ENCODE results near the gene NLGN1.

Gene NLGN1

GRCh38 chr3:173732237-173732636 lies 334.7 kb downstream of the NLGN1 start:
- peak; percentile 64 for DNase-seq

- no peak for DNase-seq
Observed at GRCh38 chr3:173733029-173733652, 335.6 kb downstream of the NLGN1 start.

- DNase-seq = no peak
Observed at GRCh38 chr3:173734473-173734872, 336.9 kb downstream of the NLGN1 start.

GRCh38 chr3:173734895-173735294 lies 337.4 kb downstream of the NLGN1 start:
- DNase-seq = no peak

GRCh38 chr3:173735841-173736240 lies 338.3 kb downstream of the NLGN1 start:
- no peak for DNase-seq

GRCh38 chr3:173737167-173737808 lies 339.7 kb downstream of the NLGN1 start:
- no peak for DNase-seq

GRCh38 chr3:173739726-173740125 lies 342.2 kb downstream of the NLGN1 start:
- DNase-seq = no peak

GRCh38 chr3:173742491-173742890 lies 344.9 kb downstream of the NLGN1 start:
- DNase-seq = no peak

- no peak for DNase-seq
Observed at GRCh38 chr3:173743111-173743510, 345.6 kb downstream of the NLGN1 start.

- DNase-seq = no peak
Observed at GRCh38 chr3:173743516-173743915, 346.0 kb downstream of the NLGN1 start.

- no peak for DNase-seq
Observed at GRCh38 chr3:173744479-173744878, 346.9 kb downstream of the NLGN1 start.

GRCh38 chr3:173744895-173745294 lies 347.4 kb downstream of the NLGN1 start:
- no peak for DNase-seq

GRCh38 chr3:173745952-173746682 lies 348.6 kb downstream of the NLGN1 start:
- DNase-seq = no peak

GRCh38 chr3:173747427-173747826 lies 349.9 kb downstream of the NLGN1 start:
- DNase-seq = no peak

GRCh38 chr3:173748105-173748504 lies 350.6 kb downstream of the NLGN1 start:
- DNase-seq = no peak

GRCh38 chr3:173750095-173750494 lies 352.6 kb downstream of the NLGN1 start:
- peak; percentile 27 for DNase-seq

GRCh38 chr3:173750591-173750990 lies 353.0 kb downstream of the NLGN1 start:
- DNase-seq = no peak

- no peak for DNase-seq
Observed at GRCh38 chr3:173753593-173753992, 356.0 kb downstream of the NLGN1 start.

GRCh38 chr3:173755161-173755560 lies 357.6 kb downstream of the NLGN1 start:
- DNase-seq = no peak

GRCh38 chr3:173761161-173761560 lies 363.6 kb downstream of the NLGN1 start:
- DNase-seq = no peak

- no peak for DNase-seq
Observed at GRCh38 chr3:173762501-173762900, 365.0 kb downstream of the NLGN1 start.

- DNase-seq = no peak
Observed at GRCh38 chr3:173770011-173770410, 372.5 kb downstream of the NLGN1 start.

- DNase-seq = no peak
Observed at GRCh38 chr3:173770796-173771573, 373.4 kb downstream of the NLGN1 start.

Data from NCI-H1436 (cell line).